SK-N-SH (cell line): ENCODE results near the gene WWOX. TPM values are rescaled to one million over a fixed set of nuclear protein-coding genes. Genes with fewer than 3 reads are reported as not detected.

Experiments used
- CTCF ChIA-PET: fragments of 300-600, 350-600 bp; formaldehyde crosslinking; extraction: SDS; loops from one replicate; lab custom pipeline; 2021; lab: Yijun Ruan, JAX
- POLR2A ChIA-PET: fragments of 350-600 bp; sonication (Branson Sonifier 250); formaldehyde crosslinking; extraction: SDS; loops from one replicate; lab custom pipeline; 2020; ENCODE audit warnings: antibody characterized with exemption, inconsistent platforms; lab: Yijun Ruan, JAX
- DNase-seq: peaks from one replicate; pipeline ENCODE4 v3.0.0; 2012
- H2AFZ ChIP-seq: fragments of 200-600 bp; sonication (generic); 2 replicates; pipeline ENCODE4 v1.8.1; 2016; ENCODE audit warnings: antibody characterized with exemption, mild to moderate bottlenecking, low read depth
- H3F3A ChIP-seq: fragments of 200-600 bp; sonication (generic); replicated peaks from 2 replicates; pipeline ENCODE3; 2016; ENCODE audit warnings: antibody characterized with exemption, mild to moderate bottlenecking; ENCODE audit not compliant: insufficient read depth
- H3K27ac ChIP-seq, 2 experiments: fragments of 200-500 bp in 1 of 2; fragments of 200-600 bp in 1 of 2; sonication (Bioruptor generic) in 1 of 2; sonication (generic), shearing (Covaris generic) in 1 of 2; 2 replicates each; pipeline versions ENCODE4 v1.5.1 to v1.6.1; 2014 to 2016; ENCODE audit warnings: low read depth in 2 of 2, inconsistent platforms in 1 of 2, low read length in 1 of 2, mild to moderate bottlenecking in 1 of 2, mixed read lengths in 1 of 2
- H3K27me3 ChIP-seq: fragments of 200-600 bp; sonication (generic), shearing (Covaris generic); 2 replicates; pipeline ENCODE4 v1.6.1; 2016; ENCODE audit warnings: mixed run types; ENCODE audit not compliant: insufficient read depth
- H3K36me3 ChIP-seq, 2 experiments: fragments of 200-500 bp in 1 of 2; fragments of 200-600 bp in 1 of 2; sonication (Bioruptor generic) in 1 of 2; sonication (generic) in 1 of 2; replicated peaks in 1 of 2; 2 replicates each; pipeline versions ENCODE3 to v1.5.1; 2014 to 2016; ENCODE audit warnings: low read length in 1 of 2, mild to moderate bottlenecking in 1 of 2; ENCODE audit not compliant: insufficient read depth in 2 of 2, control insufficient read depth in 1 of 2
- H3K4me1 ChIP-seq, 2 experiments: fragments of 200-500 bp in 1 of 2; fragments of 200-600 bp in 1 of 2; sonication (Bioruptor generic) in 1 of 2; sonication (generic), shearing (Covaris generic) in 1 of 2; 2 replicates each; pipeline versions ENCODE4 v1.5.1 to v1.6.1; 2014 to 2016; ENCODE audit warnings: low read depth in 1 of 2, low read length in 1 of 2, mixed run types in 1 of 2; ENCODE audit not compliant: insufficient read depth in 2 of 2, control insufficient read depth in 1 of 2
- H3K4me2 ChIP-seq: fragments of 200-600 bp; sonication (generic), shearing (Covaris generic); 2 replicates; pipeline ENCODE4 v1.6.1; 2017; ENCODE audit warnings: mixed run types
- H3K4me3 ChIP-seq, 2 experiments: fragments of 200-500 bp in 1 of 2; fragments of 200-600 bp in 1 of 2; sonication (Bioruptor generic) in 1 of 2; sonication (generic), shearing (Covaris generic) in 1 of 2; 2 replicates each; pipeline versions ENCODE4 v1.5.1 to v1.8.1; 2014 to 2016; ENCODE audit warnings: low read depth in 2 of 2, inconsistent platforms in 1 of 2, low read length in 1 of 2, mild to moderate bottlenecking in 1 of 2, mixed read lengths in 1 of 2, moderate library complexity in 1 of 2
- H3K79me2 ChIP-seq: fragments of 200-600 bp; sonication (generic); 2 replicates; pipeline ENCODE4 v1.8.1; 2017; ENCODE audit warnings: mild to moderate bottlenecking; ENCODE audit not compliant: insufficient read depth
- H3K9ac ChIP-seq: fragments of 200-600 bp; sonication (generic); 2 replicates; pipeline ENCODE4 v1.6.1; 2017; ENCODE audit warnings: mixed run types
- H3K9me2 ChIP-seq: fragments of 200-600 bp; sonication (generic); 2 replicates; pipeline ENCODE4 v1.6.1; 2017; ENCODE audit warnings: mixed run types
- H3K9me3 ChIP-seq: fragments of 200-600 bp; sonication (generic); 2 replicates; pipeline ENCODE4 v1.6.1; 2017; ENCODE audit warnings: mixed run types, mild to moderate bottlenecking, moderate library complexity
- H4K20me1 ChIP-seq: fragments of 200-600 bp; sonication (generic); 2 replicates; pipeline ENCODE4 v1.6.1; 2017; ENCODE audit warnings: mild to moderate bottlenecking, mixed run types; ENCODE audit not compliant: insufficient read depth
- ELF1 ChIP-seq: IDR thresholded peaks from 2 replicates; pipeline ENCODE4 v1.4.0; 2012
- EP300 ChIP-seq, 2 experiments: IDR thresholded peaks; 2 replicates each; pipeline versions ENCODE4 v1.4.0 to v1.6.1; 2012; ENCODE audit warnings: borderline replicate concordance in 1 of 2, low read depth in 1 of 2, low read length in 1 of 2
- EZH2phosphoT487 ChIP-seq: fragments of 200-600 bp; sonication (generic); IDR thresholded peaks from 2 replicates; pipeline ENCODE4 v1.6.1; 2017; ENCODE audit warnings: low read depth, mixed run types, mild to moderate bottlenecking, antibody characterized with exemption, moderate library complexity, borderline replicate concordance
- FOSL2 ChIP-seq: IDR thresholded peaks from 2 replicates; pipeline ENCODE4 v1.4.0; 2012; ENCODE audit warnings: low read depth, mild to moderate bottlenecking, moderate library complexity, borderline replicate concordance
- GATA2 ChIP-seq: sonication (generic); formaldehyde crosslinking; IDR thresholded peaks from 2 replicates; pipeline ENCODE4 v1.5.0; 2020; ENCODE audit warnings: mild to moderate bottlenecking, missing genetic modification reagents
- NFIC ChIP-seq: IDR thresholded peaks from 2 replicates; pipeline ENCODE4 v1.4.0; 2012; ENCODE audit warnings: borderline replicate concordance
- RFX5 ChIP-seq: IDR thresholded peaks from 2 replicates; pipeline ENCODE4 v1.6.1; 2012; ENCODE audit warnings: mild to moderate bottlenecking, improper control_type of control experiment, low read length
- RXRA ChIP-seq: IDR thresholded peaks from 2 replicates; pipeline ENCODE4 v1.4.0; 2012; ENCODE audit warnings: low read depth, mild to moderate bottlenecking, borderline replicate concordance
- SIN3A ChIP-seq: IDR thresholded peaks from 2 replicates; pipeline ENCODE4 v1.6.1; 2012; ENCODE audit warnings: low read depth, mild to moderate bottlenecking, low read length, moderate library complexity, borderline replicate concordance
- SMC3 ChIP-seq: IDR thresholded peaks from 2 replicates; pipeline ENCODE4 v1.6.1; 2012; ENCODE audit warnings: low read depth, low read length, improper control_type of control experiment
- TAF1 ChIP-seq: IDR thresholded peaks from 2 replicates; pipeline ENCODE4 v1.6.1; 2012; ENCODE audit warnings: low read depth, mild to moderate bottlenecking, low read length, moderate library complexity, borderline replicate concordance
- TEAD4 ChIP-seq: IDR thresholded peaks from 2 replicates; pipeline ENCODE4 v1.4.0; 2012; ENCODE audit warnings: mild to moderate bottlenecking, borderline replicate concordance; ENCODE audit not compliant: insufficient read depth
- YY1 ChIP-seq: IDR thresholded peaks from 2 replicates; pipeline ENCODE4 v1.4.0; 2012; ENCODE audit warnings: low read depth, mild to moderate bottlenecking
- WGBS: methylation state at CpG from one replicate; pipeline ENCODE4 v1.1.6; 2017; ENCODE audit warnings: low lambda C conversion rate; 5-methylcytosine and 5-hydroxymethylcytosine counted together
- polyA plus RNA-seq, 3 experiments: library from polyadenylated mRNA; depleted of rRNA; stranded (reverse); fragments of >200 nt; gene quantifications; 2 replicates each; pipeline ENCODE4 v1.2.3, GENCODE V29; 2012
- TF ChIP-seq, protein P1 (sequence below): IDR thresholded peaks from 2 replicates; pipeline ENCODE4 v1.4.0; 2012; ENCODE audit warnings: low read depth, borderline replicate concordance
- TF ChIP-seq, protein P2 (sequence below): IDR thresholded peaks from 2 replicates; pipeline ENCODE4 v1.4.0; 2012; ENCODE audit warnings: low read depth
- TF ChIP-seq, protein P3 (sequence below): IDR thresholded peaks from 2 replicates; pipeline ENCODE4 v1.4.0; 2012; ENCODE audit warnings: low read depth, borderline replicate concordance
- TF ChIP-seq, protein P4 (sequence below): fragments of 150-350 bp; IDR thresholded peaks from 2 replicates; pipeline ENCODE4 v1.6.1; 2017; ENCODE audit warnings: antibody characterized with exemption, low read length, low read depth, borderline replicate concordance

WWOX gene
- polyA plus RNA-seq, 1 of the 3 experiments (the other 2 are of a cell fraction) = 10.8 TPM

DNA sequence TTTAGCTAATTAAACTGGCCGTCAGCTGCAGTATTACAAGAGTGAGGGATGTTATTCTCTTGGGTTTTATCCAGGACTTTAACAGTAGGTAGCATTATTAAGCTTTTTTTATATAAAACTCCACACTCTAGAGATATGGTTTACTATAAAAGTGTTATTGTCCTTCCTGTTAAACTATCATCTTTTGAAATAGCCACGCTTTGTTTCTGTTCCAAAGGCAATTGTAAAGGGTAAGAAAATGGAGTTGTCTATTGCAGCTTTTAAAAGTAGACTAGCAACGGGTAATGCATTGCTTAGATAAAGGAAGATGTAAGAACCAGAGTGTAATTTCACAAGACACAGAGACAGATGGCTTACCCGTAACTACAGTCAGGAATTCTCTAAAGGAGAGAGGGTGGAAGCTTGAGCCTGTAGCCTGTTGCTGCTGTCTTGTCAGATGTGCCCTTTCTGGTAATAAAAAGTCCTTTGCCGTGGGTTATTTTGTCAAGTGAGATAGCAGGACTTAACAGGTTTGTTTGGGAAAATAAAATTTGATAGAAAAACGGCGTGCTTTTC lies 56.4 kb downstream of the WWOX start:
- no peaks in the 10 kb centered on the region for H3F3A ChIP-seq
- no peaks in the 10 kb centered on the region for H3K36me3 ChIP-seq
- 78% methylated on average over 7 of the region's 7 CpGs for WGBS
- H3K9me2 ChIP-seq = no peaks in the 10 kb centered on the region
- no peak overlapping the region for H2AFZ ChIP-seq
- TF ChIP-seq SIN3A (no peak), NFIC (no peak), RXRA (no peak), FOSL2 (no peak), TEAD4 (no peak), SMC3 (no peak)
- TF ChIP-seq, protein P1, sequence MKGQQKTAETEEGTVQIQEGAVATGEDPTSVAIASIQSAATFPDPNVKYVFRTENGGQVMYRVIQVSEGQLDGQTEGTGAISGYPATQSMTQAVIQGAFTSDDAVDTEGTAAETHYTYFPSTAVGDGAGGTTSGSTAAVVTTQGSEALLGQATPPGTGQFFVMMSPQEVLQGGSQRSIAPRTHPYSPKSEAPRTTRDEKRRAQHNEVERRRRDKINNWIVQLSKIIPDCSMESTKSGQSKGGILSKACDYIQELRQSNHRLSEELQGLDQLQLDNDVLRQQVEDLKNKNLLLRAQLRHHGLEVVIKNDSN = no peak
- TF ChIP-seq, protein P2, sequence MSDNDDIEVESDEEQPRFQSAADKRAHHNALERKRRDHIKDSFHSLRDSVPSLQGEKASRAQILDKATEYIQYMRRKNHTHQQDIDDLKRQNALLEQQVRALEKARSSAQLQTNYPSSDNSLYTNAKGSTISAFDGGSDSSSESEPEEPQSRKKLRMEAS = no peak
- H3K9ac ChIP-seq = no peak overlapping the region
- no peaks in the 10 kb centered on the region for H3K4me1 ChIP-seq
- no peak overlapping the region for H3K27ac ChIP-seq
- H3K4me3 ChIP-seq = no peak overlapping the region
- DNase-seq = no peak
- no peaks in the 10 kb centered on the region for H4K20me1 ChIP-seq
- CTCF ChIA-PET = no interaction called here
- H3K79me2 ChIP-seq = no peaks in the 10 kb centered on the region
- H3K4me2 ChIP-seq = no peak overlapping the region
- H3K27me3 ChIP-seq = no peaks in the 10 kb centered on the region
- peaks cover 2% of the 10 kb centered on the region; the same call in 1 of the 2 replicates for H3K9me3 ChIP-seq
- POLR2A ChIA-PET = no interaction called here

DNA sequence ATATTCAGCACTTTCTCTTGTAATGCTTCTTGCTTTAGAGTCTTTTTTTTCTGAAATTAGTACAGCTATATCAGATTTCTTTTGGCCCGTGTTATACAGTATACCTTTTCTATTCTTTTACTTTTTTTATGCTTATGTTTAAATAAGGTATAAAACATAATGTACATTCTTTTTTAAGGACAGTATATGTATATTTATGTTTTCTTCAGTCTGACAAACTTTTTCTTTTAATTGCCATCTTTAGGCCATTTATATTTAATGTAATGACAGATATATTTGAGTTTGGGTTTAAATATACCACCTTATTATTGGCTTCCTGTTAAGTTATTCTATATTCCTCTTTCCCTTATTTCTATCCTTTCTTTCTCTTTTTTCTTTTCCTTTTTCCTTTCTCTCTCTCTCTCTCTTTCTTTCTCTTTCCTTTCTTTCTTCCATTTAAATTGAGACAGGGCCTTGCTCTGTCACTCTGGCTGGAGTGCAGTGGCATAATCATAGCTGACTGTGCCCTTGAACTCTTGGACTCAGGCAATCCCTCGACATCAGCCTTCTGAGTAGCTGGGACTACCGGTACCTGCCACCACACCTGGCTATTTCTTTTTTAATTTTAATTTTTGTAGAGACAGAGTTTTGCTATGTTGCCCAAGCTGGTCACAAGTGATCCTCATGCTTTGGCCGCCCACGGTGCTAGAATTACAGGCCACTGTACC lies 61.7 kb downstream of the WWOX start:
- TF ChIP-seq TEAD4 = no peak
- no peak for TF ChIP-seq YY1
- TF ChIP-seq TAF1 = no peak
- TF ChIP-seq SIN3A = no peak
- TF ChIP-seq, protein P3, sequence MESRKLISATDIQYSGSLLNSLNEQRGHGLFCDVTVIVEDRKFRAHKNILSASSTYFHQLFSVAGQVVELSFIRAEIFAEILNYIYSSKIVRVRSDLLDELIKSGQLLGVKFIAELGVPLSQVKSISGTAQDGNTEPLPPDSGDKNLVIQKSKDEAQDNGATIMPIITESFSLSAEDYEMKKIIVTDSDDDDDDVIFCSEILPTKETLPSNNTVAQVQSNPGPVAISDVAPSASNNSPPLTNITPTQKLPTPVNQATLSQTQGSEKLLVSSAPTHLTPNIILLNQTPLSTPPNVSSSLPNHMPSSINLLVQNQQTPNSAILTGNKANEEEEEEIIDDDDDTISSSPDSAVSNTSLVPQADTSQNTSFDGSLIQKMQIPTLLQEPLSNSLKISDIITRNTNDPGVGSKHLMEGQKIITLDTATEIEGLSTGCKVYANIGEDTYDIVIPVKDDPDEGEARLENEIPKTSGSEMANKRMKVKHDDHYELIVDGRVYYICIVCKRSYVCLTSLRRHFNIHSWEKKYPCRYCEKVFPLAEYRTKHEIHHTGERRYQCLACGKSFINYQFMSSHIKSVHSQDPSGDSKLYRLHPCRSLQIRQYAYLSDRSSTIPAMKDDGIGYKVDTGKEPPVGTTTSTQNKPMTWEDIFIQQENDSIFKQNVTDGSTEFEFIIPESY = no peak
- TF ChIP-seq ELF1 = no peak
- no peak for TF ChIP-seq RFX5
- no peak for TF ChIP-seq GATA2
- no peak for TF ChIP-seq NFIC
- TF ChIP-seq EP300 (IDR thresholded peaks at IDR 0.05; ENCODE audit: borderline replicate concordance in 1 of 2, low read depth in 1 of 2, low read length in 1 of 2) = no peak
- no peak for TF ChIP-seq EZH2phosphoT487
- TF ChIP-seq, protein P4, sequence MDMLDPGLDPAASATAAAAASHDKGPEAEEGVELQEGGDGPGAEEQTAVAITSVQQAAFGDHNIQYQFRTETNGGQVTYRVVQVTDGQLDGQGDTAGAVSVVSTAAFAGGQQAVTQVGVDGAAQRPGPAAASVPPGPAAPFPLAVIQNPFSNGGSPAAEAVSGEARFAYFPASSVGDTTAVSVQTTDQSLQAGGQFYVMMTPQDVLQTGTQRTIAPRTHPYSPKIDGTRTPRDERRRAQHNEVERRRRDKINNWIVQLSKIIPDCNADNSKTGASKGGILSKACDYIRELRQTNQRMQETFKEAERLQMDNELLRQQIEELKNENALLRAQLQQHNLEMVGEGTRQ = no peak
- DNase-seq = no peak
- H3K9ac ChIP-seq = no peak overlapping the region
- ChIA-PET POLR2A (no interaction called here), CTCF (interaction anchor here (0.6 to 1.5 kb wide), 5 partner anchors 9 to 886 kb away, joined by 3 to 5 read pairs (median 3); no protein-coding TSS in a partner anchor)
- H3K4me3 ChIP-seq = no peak overlapping the region
- H3K79me2 ChIP-seq = no peaks in the 10 kb centered on the region
- no peaks in the 10 kb centered on the region for H3K36me3 ChIP-seq
- no peaks in the 10 kb centered on the region for H3F3A ChIP-seq
- no peak overlapping the region for H2AFZ ChIP-seq
- H3K4me2 ChIP-seq = no peak overlapping the region
- 80% methylated on average over 5 of the region's 5 CpGs for WGBS
- peaks cover 7% of the 10 kb centered on the region; the same call in 1 of the 2 replicates for H3K9me3 ChIP-seq
- no peaks in the 10 kb centered on the region for H4K20me1 ChIP-seq
- no peaks in the 10 kb centered on the region for H3K27me3 ChIP-seq
- no peaks in the 10 kb centered on the region for H3K9me2 ChIP-seq
- H3K27ac ChIP-seq = no peak overlapping the region
- no peaks in the 10 kb centered on the region for H3K4me1 ChIP-seq
